Thyroid gland (tissue), 4 donors: ENCODE results near the gene EPHB6.

ENCODE experiments used
- CTCF ChIP-seq, 6 experiments: fragments of 200-600 bp in 3 of 6; fragments of 450-650 bp in 3 of 6; sonication (generic) in 3 of 6; IDR thresholded peaks; one replicate each; pipeline ENCODE4 v1.5.1; 2016 to 2019; ENCODE audit warnings: antibody characterized with exemption in 6 of 6, mild to moderate bottlenecking in 2 of 6, inconsistent platforms in 1 of 6, moderate library complexity in 1 of 6
- POLR2A ChIP-seq, 2 donors: fragments of 450-650 bp; IDR thresholded peaks; one replicate each; pipeline ENCODE4 v1.6.1; 2017; ENCODE audit warnings: antibody characterized with exemption in 2 of 2, mild to moderate bottlenecking in 2 of 2, moderate library complexity in 1 of 2

GRCh38 chr7:142908921-142909890 is 54.3 kb downstream of the EPHB6 start:
- peak in 4 of 6 experiments; percentile 22 to 45 (median 28) for TF ChIP-seq CTCF (IDR thresholded peaks at IDR 0.05)
- no peak for TF ChIP-seq POLR2A (IDR thresholded peaks at IDR 0.05)
